ENCODE results near the gene TEX51. TPM values are rescaled to one million over a fixed set of nuclear protein-coding genes. Genes with fewer than 3 reads are reported as not detected.

The TEX51 gene
- total RNA-seq, 6 experiments from 2014 or later = 0.66 TPM; not detected in 5

GRCh38 chr2:126851756-126852155 lies 46.9 kb upstream of the TEX51 start:
- Histone ChIP-seq H3K36me3 (no peaks in the 10 kb centered on the region), H3K9me3 (no peaks in the 10 kb centered on the region), H3K27ac (no peak overlapping the region), H3K27me3 (no peaks in the 10 kb centered on the region), H3K4me3 (no peak overlapping the region), H3K4me1 (no peaks in the 10 kb centered on the region)
- intact Hi-C loops (cut with DNase I) = no loop called here
- DNase-seq (no peak), ATAC-seq (no peak)
- WGBS (ENCODE audit: insufficient coverage, low coverage, low lambda C conversion rate, missing lambda C conversion rate) = 50% methylated on average over 1 of the region's 1 CpG
- TF ChIP-seq CTCF (IDR thresholded peaks at IDR 0.05) = no peak
- no peak for TF ChIP-seq POLR2A (IDR thresholded peaks at IDR 0.05)

- DNase-seq (no peak), ATAC-seq (peak in 1 of 4 donors; percentile 46)
- Histone ChIP-seq H3K27ac (no peak overlapping the region), H3K36me3 (no peaks in the 10 kb centered on the region), H3K4me1 (no peaks in the 10 kb centered on the region), H3K9me3 (no peaks in the 10 kb centered on the region), H3K4me3 (no peak overlapping the region), H3K27me3 (no peaks in the 10 kb centered on the region)
- no CpG with 5 or more reads among the region's 1 CpG for WGBS (ENCODE audit: insufficient coverage, low coverage, low lambda C conversion rate, missing lambda C conversion rate)
- TF ChIP-seq POLR2A (IDR thresholded peaks at IDR 0.05) (no peak), CTCF (IDR thresholded peaks at IDR 0.05) (no peak)
- intact Hi-C loops (cut with DNase I) = no loop called here
Measured at GRCh38 chr2:126852361-126852760, 46.3 kb upstream of the TEX51 start.

GRCh38 chr2:126855606-126856005 lies 43.1 kb upstream of the TEX51 start:
- TF ChIP-seq CTCF (IDR thresholded peaks at IDR 0.05) = no peak
- no peak overlapping the region for H3K27ac ChIP-seq
- no peak for ATAC-seq

GRCh38 chr2:126856403-126856802 lies 42.3 kb upstream of the TEX51 start:
- DNase-seq (no peak), ATAC-seq (no peak)

More at GRCh38 chr2:126855606-126856005, 43.1 kb upstream of the TEX51 start:
- intact Hi-C loops (cut with DNase I) = no loop called here
- 64% methylated on average over 3 of the region's 3 CpGs for WGBS (ENCODE audit: insufficient coverage, low coverage, low lambda C conversion rate, missing lambda C conversion rate)
- no peaks in the 10 kb centered on the region for H3K36me3 ChIP-seq
- no peaks in the 10 kb centered on the region for H3K9me3 ChIP-seq
- no peak overlapping the region for H3K4me3 ChIP-seq
- H3K4me1 ChIP-seq = no peaks in the 10 kb centered on the region
- no peaks in the 10 kb centered on the region for H3K27me3 ChIP-seq
- DNase-seq = no peak

More at GRCh38 chr2:126856403-126856802, 42.3 kb upstream of the TEX51 start:
- H3K4me3 ChIP-seq = no peak overlapping the region
- intact Hi-C loops (cut with DNase I) = no loop called here
- no peaks in the 10 kb centered on the region for H3K27me3 ChIP-seq
- H3K4me1 ChIP-seq = no peaks in the 10 kb centered on the region
- TF ChIP-seq POLR2A (IDR thresholded peaks at IDR 0.05) (no peak), CTCF (IDR thresholded peaks at IDR 0.05) (no peak)
- no peak overlapping the region for H3K27ac ChIP-seq
- H3K36me3 ChIP-seq = no peaks in the 10 kb centered on the region
- WGBS (ENCODE audit: insufficient coverage, low coverage, low lambda C conversion rate, missing lambda C conversion rate) = no CpG with 5 or more reads among the region's 6 CpGs
- no peaks in the 10 kb centered on the region for H3K9me3 ChIP-seq

Measured in right lobe of liver (tissue), 6 donors.